A549 (cell line): Measurements from ENCODE around the gene MKNK1. TPM values are rescaled to one million over a fixed set of nuclear protein-coding genes. Genes with fewer than 3 reads are reported as not detected.

ENCODE experiments used
- ATAC-seq, 2 experiments: fragments of 200-7000 bp in 1 of 2; fragments of >200 bp in 1 of 2; cut with Nextera tagmentation in 1 of 2; cut with Tn5 transposase in 1 of 2; 3 replicates each; pipeline versions ENCODE4 v1.8.0 to v1.9.1; 2018 to 2020; ENCODE audit warnings: mild to moderate bottlenecking in 1 of 2, moderate library complexity in 1 of 2
- CTCF ChIA-PET: fragments of 300-600 bp; sonication (Branson Sonifier 250); formaldehyde crosslinking; extraction: SDS; loops from one replicate; lab custom pipeline; 2021; ENCODE audit warnings: antibody characterized with exemption, inconsistent platforms; lab: Yijun Ruan, JAX
- POLR2A ChIA-PET: fragments of 350-600 bp; formaldehyde crosslinking; extraction: SDS; loops from one replicate; lab custom pipeline; 2021; ENCODE audit warnings: antibody characterized with exemption, inconsistent platforms; lab: Yijun Ruan, JAX
- DNase-seq, 2 experiments: peaks; one replicate each; pipeline versions ENCODE4 v3.0.0 to v3.0.0-alpha.2; 2011 to 2016; ENCODE audit warnings: low read depth in 1 of 2, low spot score in 1 of 2
- FAIRE-seq: peaks from 2 replicates; lab custom pipeline; 2011; peaks lifted over from hg19 to GRCh38; lab: Jason Lieb, UNC
- H3K27ac ChIP-seq, 2 experiments: fragments of >200 bp; sonication (Bioruptor Twin); formaldehyde crosslinking; 3 replicates each; pipeline ENCODE4 v1.5.1; 2016 to 2017
- H3K4me1 ChIP-seq: fragments of >200 bp; sonication (Bioruptor Twin); formaldehyde crosslinking; 3 replicates; pipeline ENCODE4 v1.6.1; 2016
- H3K4me2 ChIP-seq: fragments of >200 bp; sonication (Bioruptor Twin); formaldehyde crosslinking; 3 replicates; pipeline ENCODE4 v1.6.1; 2016
- H3K4me3 ChIP-seq: fragments of >200 bp; sonication (Bioruptor Twin); formaldehyde crosslinking; 3 replicates; pipeline ENCODE4 v1.5.1; 2016
- H3K9me3 ChIP-seq: fragments of >200 bp; sonication (Bioruptor Twin); formaldehyde crosslinking; 3 replicates; pipeline ENCODE4 v1.6.1; 2016
- ATOH8 ChIP-seq: fragments of 250-450 bp; sonication (Bioruptor Pico); IDR thresholded peaks from 2 replicates; pipeline ENCODE4 v1.5.0; 2020; ENCODE audit warnings: low read depth, mild to moderate bottlenecking, moderate library complexity
- BCL3 ChIP-seq: fragments of >200 bp; sonication (Bioruptor Twin); formaldehyde crosslinking; IDR thresholded peaks from 3 replicates; pipeline ENCODE4 v1.6.1; 2016
- CBX2 ChIP-seq: fragments of 200-600 bp; sonication (generic); IDR thresholded peaks from 2 replicates; pipeline ENCODE4 v1.6.1; 2016; ENCODE audit warnings: low read depth, mild to moderate bottlenecking, borderline replicate concordance
- CEBPB ChIP-seq, 2 experiments: fragments of >200 bp in 1 of 2; sonication (Bioruptor Twin) in 1 of 2; formaldehyde crosslinking in 1 of 2; IDR thresholded peaks; 2 replicates each; pipeline ENCODE4 v1.6.1; 2012 to 2016
- CHD2 ChIP-seq: fragments of 150-350 bp; IDR thresholded peaks from 2 replicates; pipeline ENCODE4 v1.6.1; 2014; ENCODE audit warnings: low read length; ENCODE audit not compliant: partially characterized antibody
- CHD4 ChIP-seq: fragments of 200-600 bp; sonication (generic); IDR thresholded peaks from 2 replicates; pipeline ENCODE4 v1.6.1; 2016; ENCODE audit warnings: antibody characterized with exemption, mild to moderate bottlenecking, borderline replicate concordance
- CTCF ChIP-seq: fragments of >200 bp; sonication (Bioruptor Twin); formaldehyde crosslinking; IDR thresholded peaks from 3 replicates; pipeline ENCODE4 v1.5.1; 2016
- EHF ChIP-seq: fragments of 250-450 bp; sonication (Bioruptor Pico); IDR thresholded peaks from 2 replicates; pipeline ENCODE4 v1.5.0; 2020; ENCODE audit warnings: mild to moderate bottlenecking
- ESRRA ChIP-seq: fragments of 150-350 bp; IDR thresholded peaks from 2 replicates; pipeline ENCODE4 v1.6.1; 2014; ENCODE audit warnings: mild to moderate bottlenecking, low read length, borderline replicate concordance
- FOXS1 ChIP-seq: fragments of 250-450 bp; sonication (Bioruptor Pico); IDR thresholded peaks from 2 replicates; pipeline ENCODE4 v1.5.0; 2020; ENCODE audit warnings: mild to moderate bottlenecking, moderate library complexity
- HMGXB4 ChIP-seq: fragments of 250-450 bp; sonication (Bioruptor Pico); IDR thresholded peaks from 2 replicates; pipeline ENCODE4 v1.5.0; 2021; ENCODE audit warnings: mild to moderate bottlenecking, moderate library complexity, borderline replicate concordance
- HOXB13 ChIP-seq: fragments of 250-450 bp; sonication (Bioruptor Pico); IDR thresholded peaks from 2 replicates; pipeline ENCODE4 v1.5.0; 2020; ENCODE audit warnings: low read depth, mild to moderate bottlenecking, moderate library complexity
- JUNB ChIP-seq: fragments of >200 bp; sonication (Bioruptor Twin); formaldehyde crosslinking; IDR thresholded peaks from 2 replicates; pipeline ENCODE4 v1.6.1; 2016
- KDM1A ChIP-seq: fragments of 200-600 bp; sonication (generic); IDR thresholded peaks from 2 replicates; pipeline ENCODE4 v1.6.1; 2016; ENCODE audit warnings: low read depth, mild to moderate bottlenecking
- KDM5A ChIP-seq: fragments of 200-600 bp; sonication (generic); IDR thresholded peaks from 2 replicates; pipeline ENCODE4 v1.6.1; 2016; ENCODE audit warnings: antibody characterized with exemption, mild to moderate bottlenecking
- NR3C1 ChIP-seq: fragments of >200 bp; sonication (Bioruptor Twin); formaldehyde crosslinking; IDR thresholded peaks from 3 replicates; pipeline ENCODE4 v1.6.1; 2017
- PBX3 ChIP-seq: IDR thresholded peaks from 2 replicates; pipeline ENCODE4 v1.6.1; 2012
- POLR2A ChIP-seq: IDR thresholded peaks from 2 replicates; pipeline ENCODE4 v1.6.1; 2012; ENCODE audit warnings: mild to moderate bottlenecking, low read length
- RAD21 ChIP-seq, 2 experiments: fragments of >200 bp in 1 of 2; sonication (Bioruptor Twin) in 1 of 2; formaldehyde crosslinking in 1 of 2; IDR thresholded peaks in 1 of 2; conservative IDR thresholded peaks in 1 of 2; 2 replicates in 1 of 2; 3 replicates in 1 of 2; pipeline ENCODE4 v1.6.1; 2012 to 2018; ENCODE audit warnings: inconsistent platforms in 1 of 2
- RFX5 ChIP-seq: fragments of 450-650 bp; IDR thresholded peaks from 2 replicates; pipeline ENCODE4 v1.7.1; 2014; ENCODE audit warnings: antibody characterized with exemption, mild to moderate bottlenecking, moderate library complexity
- RNF2 ChIP-seq: fragments of 200-600 bp; sonication (generic); IDR thresholded peaks from 2 replicates; pipeline ENCODE4 v1.6.1; 2016; ENCODE audit warnings: low read depth, mild to moderate bottlenecking, antibody characterized with exemption, moderate library complexity, borderline replicate concordance
- SMC3 ChIP-seq: fragments of >200 bp; sonication (Bioruptor Twin); formaldehyde crosslinking; IDR thresholded peaks from 3 replicates; pipeline ENCODE4 v1.6.1; 2018; ENCODE audit warnings: inconsistent platforms
- TP53 ChIP-seq: fragments of 250-450 bp; sonication (Bioruptor Pico); IDR thresholded peaks from 2 replicates; pipeline ENCODE4 v1.5.0; 2021; ENCODE audit warnings: mild to moderate bottlenecking, moderate library complexity
- USF2 ChIP-seq: fragments of 450-650 bp; IDR thresholded peaks from 2 replicates; pipeline ENCODE4 v1.6.1; 2014; ENCODE audit warnings: antibody characterized with exemption
- ZSCAN20 ChIP-seq: fragments of 250-450 bp; sonication (Bioruptor Pico); IDR thresholded peaks from 2 replicates; pipeline ENCODE4 v1.8.0; 2022; ENCODE audit warnings: mild to moderate bottlenecking, moderate library complexity
- WGBS: methylation state at CpG from one replicate; pipeline ENCODE4 v1.1.6; 2017; ENCODE audit errors: missing lambda C conversion rate; 5-methylcytosine and 5-hydroxymethylcytosine counted together
- polyA plus RNA-seq, 4 experiments: library from polyadenylated mRNA; depleted of rRNA in 3 of 4; stranded (reverse); fragments of >200 nt; fragmentation: RNase III in 1 of 4; extraction: RNeasy Plus Mini Kit Qiagen cat#74134 plus additional on column Dnase treatment in 1 of 4; gene quantifications; 2 replicates in 3 of 4; 3 replicates in 1 of 4; pipeline ENCODE4 v1.2.3, GENCODE V29; 2011 to 2017

Gene MKNK1
- polyA plus RNA-seq, 2 of the 4 experiments (the other 2 are of a cell fraction), result 20.8 to 28.4 TPM

GRCh38 chr1:46549697-46550681, 54.1 kb downstream of the MKNK1 start:
- DNase-seq (peak in 1 of 2 experiments; percentile 40), FAIRE-seq (no peak)
- Histone ChIP-seq H3K4me1 (no peaks in the 10 kb centered on the region), H3K4me2 (no peak overlapping the region), H3K4me3 (no peak overlapping the region)
- POLR2A ChIA-PET, result no interaction called here
- CTCF ChIA-PET, result interaction anchor here (0.9 to 3.6 kb wide), 5 partner anchors 17 to 103 kb away, joined by 4 to 22 read pairs (median 5); no protein-coding TSS in a partner anchor
- TF ChIP-seq CBX2 (no peak), CEBPB (IDR thresholded peaks at IDR 0.05) (no peak), POLR2A (no peak), RNF2 (no peak), ESRRA (no peak), HMGXB4 (no peak), TP53 (CRISPR knock-in tag) (no peak), HOXB13 (CRISPR knock-in tag) (no peak), USF2 (no peak), NR3C1 (no peak), CHD4 (no peak), SMC3 (no peak), ZSCAN20 (CRISPR knock-in tag) (no peak), PBX3 (no peak), RFX5 (no peak), BCL3 (no peak), KDM1A (no peak)
- TF ChIP-seq, all 56 proteins: peak for 0
- 34% methylated on average over 4 of the region's 20 CpGs for WGBS
- H3K27ac ChIP-seq, result no peak overlapping the region
- H3K9me3 ChIP-seq, result no peaks in the 10 kb centered on the region
- ATAC-seq, result peak in 1 of 2 experiments; percentile 67; a peak in 3 of 6 replicates

GRCh38 chr1:46547481-46548383, 56.3 kb downstream of the MKNK1 start:
- FAIRE-seq, result no peak
- TF ChIP-seq EHF (CRISPR knock-in tag), result no peak
- no peak for TF ChIP-seq CHD4
- TF ChIP-seq KDM5A, result no peak
- TF ChIP-seq RAD21 (conservative IDR thresholded peaks at IDR 0.05 in 1 of 2, IDR thresholded peaks at IDR 0.05 in 1 of 2), result peak; percentile 45 to 49
- TF ChIP-seq HOXB13 (CRISPR knock-in tag), result no peak
- no peak for TF ChIP-seq ATOH8 (CRISPR knock-in tag)
- no peak for TF ChIP-seq CHD2
- no peak for TF ChIP-seq CEBPB (IDR thresholded peaks at IDR 0.05)
- TF ChIP-seq CTCF, result peak; percentile 54
- no peak for TF ChIP-seq JUNB
- TF ChIP-seq FOXS1 (CRISPR knock-in tag), result no peak
- peak; percentile 51; the same call in 1 of the 3 replicates for TF ChIP-seq SMC3

More at GRCh38 chr1:46547481-46548383, 56.3 kb downstream of the MKNK1 start:
- WGBS, result 8% methylated on average over 3 of the region's 22 CpGs
- Histone ChIP-seq H3K4me3 (no peak overlapping the region), H3K27ac (no peak overlapping the region), H3K4me2 (peak overlapping the region; percentile 69), H3K9me3 (no peaks in the 10 kb centered on the region), H3K4me1 (no peaks in the 10 kb centered on the region)
- ChIA-PET POLR2A (no interaction called here), CTCF (interaction anchor here (0.7 to 5.3 kb wide), 35 partner anchors 8 to 178 kb away, joined by 3 to 110 read pairs (median 4); a partner anchor contains a TSS)
- DNase-seq (peak; percentile 34 to 56), ATAC-seq (peak; percentile 61 to 86; a peak in 5 of 6 replicates)
